Esophagus muscularis mucosa (tissue), 4 donors: ENCODE measurements around the gene SPAG17.

ENCODE experiments used
- EP300 ChIP-seq: sonication (generic); formaldehyde crosslinking; IDR thresholded peaks from one replicate; pipeline ENCODE4 v1.6.1; 2017; ENCODE audit warnings: antibody characterized with exemption
- POLR2A ChIP-seq: fragments of 450-650 bp; IDR thresholded peaks from one replicate; pipeline ENCODE4 v1.6.1; 2017; ENCODE audit warnings: antibody characterized with exemption, moderate library complexity, mild to moderate bottlenecking, low read depth
- POLR2AphosphoS5 ChIP-seq, 2 donors: sonication (generic); formaldehyde crosslinking; IDR thresholded peaks; one replicate each; pipeline ENCODE4 v1.6.1; 2017; ENCODE audit warnings: antibody characterized with exemption in 2 of 2
- TF ChIP-seq, protein P1 (sequence below), 3 experiments: fragments of 200-600 bp in 2 of 3; fragments of 450-650 bp in 1 of 3; sonication (generic) in 2 of 3; IDR thresholded peaks; one replicate each; pipeline ENCODE4 v1.5.1; 2017 to 2019; ENCODE audit warnings: antibody characterized with exemption in 3 of 3, mild to moderate bottlenecking in 2 of 3, moderate library complexity in 1 of 3

GRCh38 chr1:118159569-118159968 is 25.5 kb downstream of the SPAG17 start:
- TF ChIP-seq, protein P1, sequence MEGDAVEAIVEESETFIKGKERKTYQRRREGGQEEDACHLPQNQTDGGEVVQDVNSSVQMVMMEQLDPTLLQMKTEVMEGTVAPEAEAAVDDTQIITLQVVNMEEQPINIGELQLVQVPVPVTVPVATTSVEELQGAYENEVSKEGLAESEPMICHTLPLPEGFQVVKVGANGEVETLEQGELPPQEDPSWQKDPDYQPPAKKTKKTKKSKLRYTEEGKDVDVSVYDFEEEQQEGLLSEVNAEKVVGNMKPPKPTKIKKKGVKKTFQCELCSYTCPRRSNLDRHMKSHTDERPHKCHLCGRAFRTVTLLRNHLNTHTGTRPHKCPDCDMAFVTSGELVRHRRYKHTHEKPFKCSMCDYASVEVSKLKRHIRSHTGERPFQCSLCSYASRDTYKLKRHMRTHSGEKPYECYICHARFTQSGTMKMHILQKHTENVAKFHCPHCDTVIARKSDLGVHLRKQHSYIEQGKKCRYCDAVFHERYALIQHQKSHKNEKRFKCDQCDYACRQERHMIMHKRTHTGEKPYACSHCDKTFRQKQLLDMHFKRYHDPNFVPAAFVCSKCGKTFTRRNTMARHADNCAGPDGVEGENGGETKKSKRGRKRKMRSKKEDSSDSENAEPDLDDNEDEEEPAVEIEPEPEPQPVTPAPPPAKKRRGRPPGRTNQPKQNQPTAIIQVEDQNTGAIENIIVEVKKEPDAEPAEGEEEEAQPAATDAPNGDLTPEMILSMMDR (IDR thresholded peaks at IDR 0.05) = no peak
- TF ChIP-seq POLR2A = no peak
- no peak for TF ChIP-seq EP300
- no peak for TF ChIP-seq POLR2AphosphoS5 (IDR thresholded peaks at IDR 0.05)
